Frontal cortex (tissue), 4 donors: ENCODE data around the gene CCDC124. TPM values are rescaled to one million over a fixed set of nuclear protein-coding genes. Genes with fewer than 3 reads are reported as not detected.
"Not testable (repeated sequence)": the region's sequence is repeated elsewhere in the genome, so short reads cannot be mapped to it uniquely, and the experiment has no call there.

Experiments
- DNase-seq, 2 donors: peaks; one replicate each; pipeline ENCODE4 v3.0.0; 2012; ENCODE audit warnings: low spot score in 2 of 2
- FAIRE-seq: peaks from 2 replicates; lab custom pipeline; 2012; peaks lifted over from hg19 to GRCh38; lab: Jason Lieb, UNC
- small RNA-seq: library from RNA; depleted of rRNA; stranded (forward); fragments of <200 nt; gene quantifications from one replicate; pipeline ENCODE3, GENCODE V24; 2014
- total RNA-seq: library from RNA; depleted of rRNA; stranded (reverse); fragments of >200 nt; gene quantifications from one replicate; pipeline ENCODE4 v1.2.3, GENCODE V29; 2014
- donor health status: control.
- donor health status: control.
- donor health status: control.

Gene CCDC124
- total RNA-seq, 1 donor from 2014 or later: 15.5 TPM

DNA sequence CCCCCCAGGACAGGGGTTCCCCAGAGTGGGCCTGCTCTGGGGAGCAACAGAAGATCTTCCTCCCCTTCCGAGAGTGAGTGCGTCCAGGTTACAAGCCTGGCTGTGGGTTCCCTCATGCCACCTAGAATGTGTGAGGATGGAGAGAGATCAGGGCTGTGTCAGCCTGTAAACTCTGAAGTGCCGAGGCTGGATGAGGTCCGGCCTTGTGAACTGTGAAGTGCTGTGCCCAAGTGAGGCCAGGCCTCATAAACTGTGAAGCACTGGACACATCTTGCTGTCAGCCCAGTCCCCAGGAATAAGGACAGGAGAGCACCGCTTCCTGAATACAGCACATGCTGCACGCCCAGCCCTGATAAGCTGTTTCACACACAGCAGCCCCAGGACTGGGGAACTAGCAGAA is 41.7 kb downstream of the CCDC124 start:
- FAIRE-seq (no peak), DNase-seq (no peak)

DNA sequence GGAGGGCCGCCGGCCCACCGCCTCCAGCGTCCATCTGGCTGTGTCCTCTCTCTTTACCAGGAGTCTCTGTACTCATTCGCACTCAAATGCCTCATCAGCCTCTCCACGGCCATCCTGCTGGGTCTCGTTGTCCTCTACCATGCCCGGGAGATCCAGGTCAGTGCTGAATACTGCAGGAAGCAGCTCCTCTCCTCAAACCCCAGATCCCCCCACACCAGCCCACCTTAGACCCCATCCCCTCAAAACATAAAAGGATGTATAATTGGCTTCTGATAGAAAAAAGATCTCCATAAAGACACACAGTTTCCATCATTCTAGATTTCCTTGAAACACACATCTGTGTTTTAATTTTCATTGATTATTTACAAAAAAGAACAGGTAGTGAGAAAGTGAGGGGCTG is 42.2 kb downstream of the CCDC124 start:
- DNase-seq (no peak), FAIRE-seq (no peak)

DNA sequence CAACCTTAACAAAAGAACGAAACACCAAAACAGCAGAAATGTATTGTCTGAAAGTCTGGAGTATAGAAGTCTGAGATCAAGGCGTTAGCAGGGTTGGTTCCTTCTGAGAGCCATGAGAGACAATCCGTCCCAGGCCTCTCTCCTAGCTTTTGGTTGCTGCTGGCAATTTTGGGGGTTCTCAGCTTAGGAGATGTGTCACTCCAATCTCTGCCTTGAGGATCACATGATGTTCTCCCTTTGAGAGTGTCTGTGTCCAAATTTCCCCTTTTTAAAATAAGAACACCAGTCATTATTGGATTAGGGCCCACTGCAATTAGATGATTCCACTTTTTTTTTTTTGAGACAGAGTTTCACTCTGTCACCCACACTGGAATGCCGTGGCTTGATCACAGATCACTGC is 44.2 kb downstream of the CCDC124 start:
- DNase-seq (no peak), FAIRE-seq (no peak)

DNA sequence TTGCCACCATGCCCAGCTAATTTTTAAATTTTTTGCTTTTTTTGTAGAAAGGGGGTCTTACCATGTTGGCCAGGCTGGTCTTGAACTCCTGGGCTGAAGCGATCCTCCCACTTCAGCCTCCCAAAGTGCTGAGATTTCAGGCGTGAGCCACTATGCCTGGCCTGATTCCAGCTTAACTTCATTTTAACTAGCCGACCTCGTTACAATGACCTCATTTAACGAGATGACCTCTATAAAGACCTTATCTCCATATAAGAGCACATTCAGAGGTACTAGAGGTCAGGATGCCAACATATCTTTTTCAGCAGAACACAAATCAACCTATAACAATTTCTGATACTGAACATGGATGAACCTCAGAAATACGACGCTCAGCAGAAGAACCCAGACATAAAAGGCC is 44.7 kb downstream of the CCDC124 start:
- DNase-seq: no peak
- FAIRE-seq: no peak

DNA sequence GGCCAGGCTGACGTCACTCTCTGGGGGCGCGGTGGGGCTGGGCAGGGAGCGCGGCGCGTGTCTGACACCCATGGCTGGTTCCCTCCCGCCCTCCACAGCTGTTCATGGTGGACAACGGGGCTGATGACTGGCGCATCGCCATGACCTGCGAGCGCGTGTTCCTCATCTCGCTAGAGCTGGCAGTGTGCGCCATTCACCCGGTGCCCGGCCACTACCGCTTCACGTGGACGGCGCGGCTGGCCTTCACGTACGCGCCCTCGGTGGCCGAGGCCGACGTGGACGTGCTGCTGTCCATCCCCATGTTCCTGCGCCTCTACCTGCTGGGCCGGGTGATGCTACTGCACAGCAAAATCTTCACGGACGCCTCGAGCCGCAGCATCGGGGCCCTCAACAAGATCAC is 48.8 kb downstream of the CCDC124 start:
- FAIRE-seq: no peak
- DNase-seq: no peak

DNA sequence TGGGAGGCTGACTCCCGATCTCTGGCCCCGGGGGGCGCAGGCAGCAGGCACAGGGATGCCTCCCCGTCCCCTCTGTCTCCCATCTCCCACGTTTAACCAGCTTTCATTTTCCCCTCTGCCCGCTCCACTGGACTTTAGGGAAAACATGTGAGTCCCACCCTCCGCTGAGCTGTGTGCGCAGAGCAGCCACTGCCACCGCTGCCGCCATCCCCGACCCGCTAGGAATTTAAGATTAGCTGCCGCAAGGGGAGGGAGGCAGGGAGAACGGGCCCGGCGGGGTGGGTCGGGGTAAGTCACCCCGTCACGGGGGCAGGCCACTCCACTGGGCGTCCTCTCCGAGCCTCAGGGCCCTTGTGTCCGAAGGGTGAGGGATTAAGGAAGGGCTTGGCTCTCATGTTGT is 49.6 kb downstream of the CCDC124 start:
- no peak for FAIRE-seq
- DNase-seq: no peak

DNA sequence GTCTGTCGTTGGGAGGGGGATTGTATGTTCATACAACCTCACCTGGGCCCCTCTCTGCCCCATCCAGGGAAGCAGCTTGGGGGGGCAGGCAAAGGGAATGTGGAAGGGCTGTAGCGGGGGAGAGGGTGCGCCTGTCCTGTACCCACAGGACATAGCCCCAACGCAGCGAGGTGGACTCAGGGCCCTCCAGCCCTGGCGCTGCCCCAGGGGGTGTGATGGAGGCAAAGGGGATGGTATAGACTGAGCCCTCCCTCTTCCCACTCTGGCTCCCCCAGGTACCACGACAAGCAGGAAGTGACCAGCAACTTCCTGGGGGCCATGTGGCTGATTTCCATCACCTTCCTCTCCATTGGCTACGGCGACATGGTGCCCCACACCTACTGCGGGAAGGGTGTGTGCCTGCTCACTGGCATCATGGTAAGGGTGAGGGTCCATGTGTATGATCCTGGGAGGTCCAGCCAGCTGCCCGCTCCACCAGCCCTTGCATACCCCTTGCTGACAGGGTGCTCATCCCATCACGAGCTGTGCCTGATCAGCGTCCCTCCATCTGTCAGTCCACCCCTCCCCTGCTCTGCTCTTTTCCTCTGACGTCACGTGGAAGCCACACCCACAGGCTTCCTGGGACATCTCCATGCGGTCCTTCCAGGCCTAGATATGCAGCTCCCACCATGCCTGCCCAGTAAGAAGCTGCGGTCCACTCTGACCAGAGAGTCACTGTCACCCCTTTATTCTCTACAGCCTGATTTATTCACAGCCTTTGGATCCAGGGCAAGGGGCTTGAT is 52.4 kb downstream of the CCDC124 start:
- DNase-seq (no peak), FAIRE-seq (no peak)

DNA sequence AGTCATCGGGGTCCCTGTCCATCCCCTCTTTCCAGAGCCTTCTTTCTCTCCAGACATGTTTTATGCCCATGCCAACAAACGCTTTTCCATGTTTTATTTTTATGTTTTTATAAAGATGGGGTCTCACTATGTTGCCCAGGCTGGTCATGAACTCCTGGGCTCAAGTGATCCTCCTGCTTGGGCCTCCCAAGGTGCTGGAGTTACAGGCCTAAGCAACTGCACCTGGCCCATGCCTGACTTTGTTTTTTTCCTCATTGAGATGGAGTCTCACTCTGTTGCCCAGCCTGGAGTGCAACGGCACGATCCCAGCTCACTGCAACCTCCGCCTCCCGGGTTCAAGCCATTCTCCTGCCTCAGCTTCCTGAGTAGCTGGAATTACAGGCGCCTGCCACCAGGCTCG is 53.8 kb downstream of the CCDC124 start:
- FAIRE-seq, DNase-seq: not testable (repeated sequence)

DNA sequence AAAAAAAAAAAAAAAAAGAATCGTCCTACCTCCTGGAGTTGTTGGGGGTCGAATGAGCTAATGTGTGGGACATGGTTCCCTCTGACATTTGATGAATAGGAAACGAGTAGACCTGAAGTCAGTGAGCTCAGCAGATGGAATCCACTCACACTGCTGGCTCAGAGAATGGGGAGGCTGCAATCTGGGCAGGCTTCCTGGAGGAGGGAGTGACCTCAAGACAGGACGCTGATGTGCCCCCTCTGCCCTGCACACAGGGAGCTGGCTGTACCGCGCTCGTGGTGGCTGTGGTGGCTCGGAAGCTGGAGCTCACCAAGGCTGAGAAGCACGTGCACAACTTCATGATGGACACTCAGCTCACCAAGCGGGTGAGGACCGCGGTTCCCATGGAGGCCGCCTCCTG is 55.3 kb downstream of the CCDC124 start:
- no peak for FAIRE-seq

DNA sequence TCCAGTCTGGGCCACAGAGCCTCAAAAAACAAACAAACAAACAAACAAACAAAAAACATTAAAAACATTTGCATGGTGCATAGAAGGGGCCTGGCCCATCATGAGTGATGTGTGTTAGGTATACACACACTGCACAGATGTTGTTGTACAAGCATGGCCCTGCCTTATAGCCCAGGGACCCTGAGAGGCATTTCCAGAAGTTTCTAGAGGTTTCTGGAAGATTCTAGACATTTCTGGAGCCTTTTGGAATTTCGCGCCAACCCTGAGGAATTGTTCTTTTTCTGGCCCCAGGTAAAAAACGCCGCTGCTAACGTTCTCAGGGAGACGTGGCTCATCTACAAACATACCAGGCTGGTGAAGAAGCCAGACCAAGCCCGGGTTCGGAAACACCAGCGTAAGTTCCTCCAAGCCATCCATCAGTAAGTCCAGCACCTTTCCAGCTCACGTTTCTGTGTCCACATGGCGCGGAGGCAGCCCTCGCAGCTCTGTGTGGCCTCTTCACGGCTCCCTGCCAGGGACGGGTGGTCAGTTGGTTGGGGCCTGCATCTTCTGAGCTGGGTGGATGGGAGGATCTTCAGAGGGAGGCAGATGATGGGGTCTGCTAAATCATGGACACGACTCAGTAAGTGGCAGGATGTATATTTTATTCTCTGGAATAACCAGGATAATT is 56.7 kb downstream of the CCDC124 start:
- FAIRE-seq: no peak
- DNase-seq: no peak

More for the DNA sequence above, 55.3 kb downstream of the CCDC124 start:
- DNase-seq: no peak

DNA sequence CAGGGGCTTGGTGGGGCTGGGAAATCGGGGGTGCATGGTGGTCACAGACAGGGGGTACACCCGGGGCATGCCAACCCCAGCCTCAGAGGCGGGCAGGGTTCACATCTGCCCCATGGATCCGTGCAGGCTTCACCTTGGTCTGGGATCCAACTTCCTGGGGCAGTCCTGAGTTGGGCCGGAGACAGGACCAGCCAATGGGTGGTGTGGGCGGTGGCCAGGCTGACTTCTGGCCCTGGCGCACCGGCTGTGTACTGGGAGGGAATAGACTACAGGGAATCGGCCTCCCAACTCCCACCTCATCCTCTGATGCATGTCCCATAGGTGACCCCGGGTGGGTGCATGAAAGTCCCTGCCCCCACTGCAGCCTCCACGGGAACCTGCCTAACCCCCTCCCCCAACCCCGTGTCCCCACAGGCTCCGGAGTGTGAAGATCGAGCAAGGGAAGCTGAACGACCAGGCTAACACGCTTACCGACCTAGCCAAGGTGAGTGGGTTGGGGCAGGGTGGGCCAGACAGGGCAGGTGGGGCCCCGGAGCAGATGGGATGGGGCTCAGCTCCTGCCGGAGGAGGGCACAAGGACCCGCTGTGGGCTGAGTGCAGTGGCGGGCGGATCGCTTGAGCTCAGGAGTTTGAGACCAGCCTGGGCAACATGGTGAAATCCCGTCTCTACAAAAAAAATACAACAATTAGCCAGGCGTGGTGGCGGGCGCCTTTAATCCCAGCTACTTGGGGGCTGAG is 60.4 kb downstream of the CCDC124 start:
- no peak for FAIRE-seq
- DNase-seq: no peak

Small RNAs within 50 kb of the gene (small RNA-seq; reads per million reads assigned to genes)
- gene RNA5SP468: not detected

Other genes starting within 250 kb of the CCDC124 start
- 27.3 TPM for gene UNC13A, start 244.7 kb upstream of the CCDC124 start, total RNA-seq
- 20.8 TPM for gene MAP1S, start 213.5 kb upstream of the CCDC124 start, total RNA-seq
- 26.1 TPM for gene FCHO1, start 181.5 kb upstream of the CCDC124 start, total RNA-seq
- gene B3GNT3, start 137.9 kb upstream of the CCDC124 start, total RNA-seq: not detected
- not detected for gene INSL3, start 111.5 kb upstream of the CCDC124 start, total RNA-seq
- gene JAK3, start 85.0 kb upstream of the CCDC124 start, total RNA-seq: 1.6 TPM
- gene RPL18A, start 73.1 kb upstream of the CCDC124 start, total RNA-seq: 937 TPM
- gene SLC5A5, start 61.1 kb upstream of the CCDC124 start, total RNA-seq: 2.9 TPM
- 16.3 TPM for gene KCNN1, start 34.1 kb downstream of the CCDC124 start, total RNA-seq
- gene ARRDC2, start 75.2 kb downstream of the CCDC124 start, total RNA-seq: 1.6 TPM
- gene IL12RB1, start 153.9 kb downstream of the CCDC124 start, total RNA-seq: 0.41 TPM
- 4.5 TPM for gene MAST3, start 164.8 kb downstream of the CCDC124 start, total RNA-seq
- gene PIK3R2, start 220.1 kb downstream of the CCDC124 start, total RNA-seq: 24.9 TPM
- gene IFI30, start 240.8 kb downstream of the CCDC124 start, total RNA-seq: 0.41 TPM